Astrocyte (in vitro differentiated cells and primary cell): Measurements from ENCODE around the gene MYL3. TPM values are rescaled to one million over a fixed set of nuclear protein-coding genes. Genes with fewer than 3 reads are reported as not detected.

Experiments
- DNase-seq: peaks from one replicate; pipeline ENCODE4 v3.0.0-alpha.2; 2010; ENCODE audit warnings: low read depth
- FAIRE-seq: peaks from 2 replicates; lab custom pipeline; 2011; peaks lifted over from hg19 to GRCh38; lab: Jason Lieb, UNC
- H2AFZ ChIP-seq: 2 replicates; pipeline ENCODE4 v1.6.0; 2012; ENCODE audit warnings: low read depth, low read length, inconsistent platforms
- H3K27ac ChIP-seq: 2 replicates; pipeline ENCODE4 v1.5.1; 2011; ENCODE audit warnings: low read depth, low read length, inconsistent platforms
- H3K27me3 ChIP-seq: 2 replicates; pipeline ENCODE4 v1.6.0; 2011; ENCODE audit warnings: low read length, inconsistent platforms; ENCODE audit not compliant: insufficient read depth
- H3K36me3 ChIP-seq: 2 replicates; pipeline ENCODE4 v1.5.1; 2011; ENCODE audit warnings: low read length, inconsistent platforms; ENCODE audit not compliant: insufficient read depth
- H3K4me1 ChIP-seq: 2 replicates; pipeline ENCODE4 v1.5.1; 2011; ENCODE audit warnings: low read length, inconsistent platforms; ENCODE audit not compliant: insufficient read depth
- H3K4me2 ChIP-seq: 2 replicates; pipeline ENCODE4 v1.6.0; 2012; ENCODE audit warnings: low read length, inconsistent platforms
- H3K4me3 ChIP-seq: 2 replicates; pipeline ENCODE4 v1.5.1; 2011; ENCODE audit warnings: low read depth, mild to moderate bottlenecking, low read length, inconsistent platforms; ENCODE audit not compliant: insufficient read depth
- H3K79me2 ChIP-seq: 2 replicates; pipeline ENCODE4 v1.6.0; 2012; ENCODE audit warnings: mild to moderate bottlenecking, low read length, inconsistent platforms; ENCODE audit not compliant: insufficient read depth
- H3K9ac ChIP-seq: 2 replicates; pipeline ENCODE4 v1.6.0; 2012; ENCODE audit warnings: mild to moderate bottlenecking, low read length, inconsistent platforms
- H3K9me3 ChIP-seq: 2 replicates; pipeline ENCODE4 v1.5.1; 2012; ENCODE audit warnings: low read depth, mild to moderate bottlenecking, low read length, inconsistent platforms; ENCODE audit not compliant: insufficient read depth
- H4K20me1 ChIP-seq: 2 replicates; pipeline ENCODE4 v1.6.0; 2012; ENCODE audit warnings: low read length, inconsistent platforms; ENCODE audit not compliant: insufficient read depth
- H3K27ac Mint-ChIP-seq: one replicate; pipeline ENCODE4 v1.8.0; 2021; ENCODE audit warnings: mild to moderate bottlenecking, mixed read lengths; ENCODE audit not compliant: unreplicated experiment
- H3K27me3 Mint-ChIP-seq: one replicate; pipeline ENCODE4 v1.8.0; 2021; ENCODE audit warnings: low read depth, mixed read lengths; ENCODE audit not compliant: unreplicated experiment
- H3K36me3 Mint-ChIP-seq: one replicate; pipeline ENCODE4 v1.8.0; 2021; ENCODE audit warnings: low read depth, mixed read lengths; ENCODE audit not compliant: unreplicated experiment
- H3K4me1 Mint-ChIP-seq: one replicate; pipeline ENCODE4 v1.8.0; 2021; ENCODE audit warnings: low read depth, mixed read lengths; ENCODE audit not compliant: unreplicated experiment
- H3K4me3 Mint-ChIP-seq: one replicate; pipeline ENCODE4 v1.8.0; 2021; ENCODE audit warnings: mild to moderate bottlenecking, moderate library complexity, mixed read lengths; ENCODE audit not compliant: unreplicated experiment
- H3K9me3 Mint-ChIP-seq: one replicate; pipeline ENCODE4 v1.8.0; 2021; ENCODE audit warnings: mild to moderate bottlenecking, mixed read lengths; ENCODE audit not compliant: unreplicated experiment
- EZH2 ChIP-seq: IDR thresholded peaks from 2 replicates; pipeline ENCODE4 v1.6.1; 2012; ENCODE audit warnings: mild to moderate bottlenecking, low read length, inconsistent platforms; ENCODE audit not compliant: insufficient read depth
- total RNA-seq: library from RNA; stranded (reverse); gene quantifications from 2 replicates; pipeline ENCODE4 v1.2.1, GENCODE V29; 2021
- TF ChIP-seq, protein P1 (sequence below): IDR thresholded peaks from 2 replicates; pipeline ENCODE4 v1.5.1; 2011; ENCODE audit warnings: low read depth, mild to moderate bottlenecking, inconsistent platforms, low read length, moderate library complexity; ENCODE audit not compliant: insufficient read depth

The MYL3 gene
- total RNA-seq, 1 donor from 2014 or later = 0.89 TPM

DNA sequence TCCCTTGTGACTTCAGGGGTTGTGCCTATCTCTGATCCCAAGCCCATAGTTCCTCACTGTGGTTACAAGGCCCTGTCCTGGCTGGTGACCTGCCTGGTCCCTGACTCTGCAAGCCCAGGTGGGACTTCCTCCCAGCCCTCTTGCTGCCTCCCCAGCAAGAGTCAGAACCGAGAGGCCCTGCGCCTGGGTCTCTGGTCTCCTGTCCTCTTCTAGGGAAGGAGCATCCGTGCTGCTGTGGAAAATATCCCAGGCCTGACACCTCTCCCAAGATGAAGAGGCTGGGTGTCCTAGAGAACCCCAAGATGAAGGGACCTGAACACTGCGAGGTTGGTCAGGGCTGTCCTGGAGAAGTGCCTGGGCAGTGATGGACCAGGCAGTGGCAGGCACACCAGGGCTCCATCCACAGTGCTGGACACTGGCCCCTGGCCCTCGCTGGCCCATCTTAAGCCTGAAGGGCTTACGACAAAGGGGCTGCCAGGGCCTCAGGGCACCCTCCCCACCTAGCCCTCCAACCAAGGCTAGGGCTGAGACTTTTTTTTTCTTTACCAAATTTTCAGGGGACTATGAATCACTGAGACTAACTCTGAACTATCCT is 47.0 kb upstream of the MYL3 start:
- Histone ChIP-seq H2AFZ (no peak overlapping the region), H3K4me2 (no peak overlapping the region), H3K79me2 (no peaks in the 10 kb centered on the region), H3K27me3 (no peaks in the 10 kb centered on the region), H3K27ac (no peak overlapping the region), H3K9me3 (no peaks in the 10 kb centered on the region), H4K20me1 (peaks cover 7% of the 10 kb centered on the region), H3K4me1 (peaks cover 27% of the 10 kb centered on the region), H3K36me3 (no peaks in the 10 kb centered on the region), H3K4me3 (no peak overlapping the region), H3K9ac (no peak overlapping the region)
- no peak for TF ChIP-seq EZH2
- TF ChIP-seq, protein P1, sequence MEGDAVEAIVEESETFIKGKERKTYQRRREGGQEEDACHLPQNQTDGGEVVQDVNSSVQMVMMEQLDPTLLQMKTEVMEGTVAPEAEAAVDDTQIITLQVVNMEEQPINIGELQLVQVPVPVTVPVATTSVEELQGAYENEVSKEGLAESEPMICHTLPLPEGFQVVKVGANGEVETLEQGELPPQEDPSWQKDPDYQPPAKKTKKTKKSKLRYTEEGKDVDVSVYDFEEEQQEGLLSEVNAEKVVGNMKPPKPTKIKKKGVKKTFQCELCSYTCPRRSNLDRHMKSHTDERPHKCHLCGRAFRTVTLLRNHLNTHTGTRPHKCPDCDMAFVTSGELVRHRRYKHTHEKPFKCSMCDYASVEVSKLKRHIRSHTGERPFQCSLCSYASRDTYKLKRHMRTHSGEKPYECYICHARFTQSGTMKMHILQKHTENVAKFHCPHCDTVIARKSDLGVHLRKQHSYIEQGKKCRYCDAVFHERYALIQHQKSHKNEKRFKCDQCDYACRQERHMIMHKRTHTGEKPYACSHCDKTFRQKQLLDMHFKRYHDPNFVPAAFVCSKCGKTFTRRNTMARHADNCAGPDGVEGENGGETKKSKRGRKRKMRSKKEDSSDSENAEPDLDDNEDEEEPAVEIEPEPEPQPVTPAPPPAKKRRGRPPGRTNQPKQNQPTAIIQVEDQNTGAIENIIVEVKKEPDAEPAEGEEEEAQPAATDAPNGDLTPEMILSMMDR = no peak
- DNase-seq (no peak), FAIRE-seq (no peak)
- Mint-ChIP-seq H3K4me3 (no peak overlapping the region), H3K9me3 (no peaks in the 10 kb centered on the region), H3K36me3 (no peaks in the 10 kb centered on the region), H3K27me3 (peaks cover 8% of the 10 kb centered on the region), H3K4me1 (peaks cover 3% of the 10 kb centered on the region), H3K27ac (no peak overlapping the region)

DNA sequence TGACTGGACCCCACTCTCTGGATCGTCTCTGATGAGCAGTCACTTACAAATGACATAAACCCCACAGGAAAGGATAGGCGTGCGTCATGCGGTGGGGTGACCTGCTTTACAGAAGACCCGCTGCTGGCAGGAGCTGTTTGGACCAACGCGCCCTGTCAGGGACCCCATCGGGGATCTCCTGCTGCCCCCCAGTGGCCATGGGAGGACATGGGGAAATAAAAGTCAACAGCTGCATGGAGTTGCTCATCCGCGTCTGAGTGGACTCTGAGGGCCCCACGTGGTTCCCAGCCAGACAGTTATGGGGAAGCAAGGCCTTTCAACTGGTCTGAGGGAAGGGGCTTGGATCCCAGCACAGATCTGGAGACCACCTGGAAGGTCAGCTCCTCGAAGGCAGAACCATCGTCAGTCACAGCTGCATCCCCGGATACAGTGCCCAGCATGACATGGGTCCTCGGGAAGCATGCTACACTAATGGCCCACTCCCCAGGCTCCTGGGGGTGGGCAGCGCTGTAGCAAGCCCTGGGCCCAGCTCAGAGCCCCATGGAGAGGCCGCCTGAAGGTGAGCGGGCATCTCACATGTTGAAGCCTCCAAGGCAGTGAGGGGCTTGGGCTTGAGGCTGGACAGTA is 46.4 kb upstream of the MYL3 start:
- TF ChIP-seq EZH2 = no peak
- TF ChIP-seq, protein P1 = peak; percentile 82
- Histone ChIP-seq H3K27me3 (no peaks in the 10 kb centered on the region), H3K36me3 (no peaks in the 10 kb centered on the region), H3K4me1 (peaks cover 27% of the 10 kb centered on the region), H3K79me2 (no peaks in the 10 kb centered on the region), H3K4me2 (peak overlapping the region; percentile 43), H2AFZ (no peak overlapping the region), H4K20me1 (peaks cover 7% of the 10 kb centered on the region), H3K27ac (no peak overlapping the region), H3K9me3 (no peaks in the 10 kb centered on the region), H3K9ac (no peak overlapping the region), H3K4me3 (no peak overlapping the region)
- Mint-ChIP-seq H3K36me3 (no peaks in the 10 kb centered on the region), H3K4me3 (no peak overlapping the region), H3K27me3 (peaks cover 10% of the 10 kb centered on the region), H3K4me1 (peaks cover 3% of the 10 kb centered on the region), H3K9me3 (no peaks in the 10 kb centered on the region), H3K27ac (peak overlapping the region; percentile 17)
- FAIRE-seq (no peak), DNase-seq (peak; percentile 55)

DNA sequence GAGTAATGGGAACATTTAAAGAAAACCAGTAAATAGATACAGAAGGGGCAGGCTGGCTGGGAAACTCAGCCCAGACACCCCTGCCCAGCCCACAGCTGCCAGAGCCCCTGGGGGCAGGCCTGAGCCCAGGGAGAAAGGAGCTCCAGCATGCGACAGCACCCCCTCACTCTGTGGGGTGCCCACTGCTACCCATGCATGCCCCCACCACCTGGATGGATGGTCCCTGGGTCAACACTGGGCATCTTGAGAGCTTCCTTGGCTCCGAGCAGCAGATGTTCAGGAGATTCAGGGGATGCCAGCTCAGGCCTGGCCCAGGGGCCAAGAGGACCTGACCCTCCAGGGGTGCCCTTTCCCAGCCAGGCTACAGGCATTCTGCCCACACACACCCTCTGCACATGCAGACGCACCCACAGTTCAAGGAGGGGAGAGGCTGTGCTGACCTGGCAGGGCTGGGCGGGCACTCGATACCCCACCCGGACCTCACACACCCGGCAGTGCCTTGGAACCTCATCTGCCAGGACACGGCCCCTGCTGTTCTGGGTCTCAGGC is 45.8 kb upstream of the MYL3 start:
- H3K27ac ChIP-seq = no peak overlapping the region

More for the DNA sequence above, 45.8 kb upstream of the MYL3 start:
- H3K4me1 ChIP-seq = peaks cover 27% of the 10 kb centered on the region
- Mint-ChIP-seq H3K9me3 (no peaks in the 10 kb centered on the region), H3K27me3 (peaks cover 14% of the 10 kb centered on the region), H3K4me3 (no peak overlapping the region), H3K4me1 (peaks cover 3% of the 10 kb centered on the region), H3K36me3 (no peaks in the 10 kb centered on the region), H3K27ac (peak overlapping the region; percentile 17)
- H3K79me2 ChIP-seq = no peaks in the 10 kb centered on the region
- H3K36me3 ChIP-seq = no peaks in the 10 kb centered on the region
- H3K9me3 ChIP-seq = no peaks in the 10 kb centered on the region
- no peaks in the 10 kb centered on the region for H3K27me3 ChIP-seq
- DNase-seq (no peak), FAIRE-seq (no peak)
- H3K4me3 ChIP-seq = no peak overlapping the region
- H3K4me2 ChIP-seq = peak overlapping the region; percentile 43
- H4K20me1 ChIP-seq = peaks cover 7% of the 10 kb centered on the region
- no peak overlapping the region for H2AFZ ChIP-seq
- TF ChIP-seq, protein P1 = no peak
- no peak for TF ChIP-seq EZH2
- H3K9ac ChIP-seq = no peak overlapping the region
